ENCODE measurements around the gene IFITM2.
"Not testable (repeated sequence)": the region's sequence is repeated elsewhere in the genome, so short reads cannot be mapped to it uniquely, and the experiment has no call there.

- TF ChIP-seq CTCF (conservative IDR thresholded peaks at IDR 0.05; ENCODE audit: low read depth in 2 of 2); REST (IDR thresholded peaks at IDR 0.05; ENCODE audit: unreplicated experiment); EZH2 (IDR thresholded peaks at IDR 0.05; ENCODE audit: low read depth, unreplicated experiment); ZNF114 (CRISPR knock-in tag; IDR thresholded peaks at IDR 0.05); POLR2AphosphoS5 (IDR thresholded peaks at IDR 0.05; ENCODE audit: low read depth); CREB1 (CRISPR knock-in tag; IDR thresholded peaks at IDR 0.05; ENCODE audit: low read depth); JUNB (IDR thresholded peaks at IDR 0.05; ENCODE audit: unreplicated experiment); EZH2phosphoT487 (IDR thresholded peaks at IDR 0.05; ENCODE audit: unreplicated experiment); NANOG (IDR thresholded peaks at IDR 0.05; ENCODE audit: borderline replicate concordance); ETS1 (IDR thresholded peaks at IDR 0.05); STAT1 (IDR thresholded peaks at IDR 0.05; ENCODE audit: unreplicated experiment); ZNF331 (CRISPR knock-in tag; IDR thresholded peaks at IDR 0.05; ENCODE audit: low read depth): not testable (repeated sequence)
These were observed 17.2 kb downstream of the IFITM2 start for GRCh38 chr11:324593-325517.
